Neuronal stem cell (in vitro differentiated cells): Measurements from ENCODE around the gene CYP2A6.
"Not testable (repeated sequence)": the region's sequence is repeated elsewhere in the genome, so short reads cannot be mapped to it uniquely, and the experiment has no call there.

Experiments used
- DNase-seq: peaks from one replicate; pipeline ENCODE4 v3.0.0-alpha.2; 2013; ENCODE audit warnings: low spot score
- H2AFZ ChIP-seq: one replicate; pipeline ENCODE4 v1.6.1; 2013; ENCODE audit warnings: mild to moderate bottlenecking, low read length, inconsistent platforms
- H2AK5ac ChIP-seq: 2 replicates; pipeline ENCODE4 v1.6.1; 2013; ENCODE audit warnings: low read depth, mild to moderate bottlenecking, inconsistent platforms, low read length, moderate library complexity, mixed read lengths
- H2BK120ac ChIP-seq: 2 replicates; pipeline ENCODE4 v1.6.1; 2013; ENCODE audit warnings: low read depth, mild to moderate bottlenecking, inconsistent platforms, low read length, moderate library complexity, mixed read lengths
- H2BK12ac ChIP-seq: one replicate; pipeline ENCODE4 v1.6.1; 2013; ENCODE audit warnings: low read length, inconsistent platforms
- H2BK15ac ChIP-seq: 2 replicates; pipeline ENCODE4 v1.6.1; 2013; ENCODE audit warnings: mild to moderate bottlenecking, low read length, inconsistent platforms, mixed read lengths
- H2BK5ac ChIP-seq: one replicate; pipeline ENCODE4 v1.6.1; 2013; ENCODE audit warnings: inconsistent platforms, mild to moderate bottlenecking, low read length, moderate library complexity
- H3K14ac ChIP-seq: one replicate; pipeline ENCODE4 v1.6.1; 2013; ENCODE audit warnings: low read length, inconsistent platforms
- H3K18ac ChIP-seq: 2 replicates; pipeline ENCODE4 v1.6.1; 2013; ENCODE audit warnings: low read length, inconsistent platforms
- H3K23ac ChIP-seq: 2 replicates; pipeline ENCODE4 v1.6.1; 2013; ENCODE audit warnings: low read depth, mild to moderate bottlenecking, mixed read lengths, low read length, inconsistent platforms; ENCODE audit not compliant: poor library complexity
- H3K27ac ChIP-seq: replicated peaks from 3 replicates; pipeline ENCODE4 v1.5.1; 2013; ENCODE audit warnings: low read length, inconsistent platforms
- H3K27me3 ChIP-seq, 3 experiments: 2 replicates each; pipeline ENCODE4 v1.6.1; 2013; ENCODE audit warnings: low read length in 3 of 3, mild to moderate bottlenecking in 2 of 3, inconsistent platforms in 1 of 3, low read depth in 1 of 3, mixed read lengths in 1 of 3, moderate library complexity in 1 of 3; ENCODE audit not compliant: control insufficient read depth in 3 of 3, insufficient read depth in 3 of 3
- H3K36me3 ChIP-seq, 2 donors: replicated peaks in 1 of 2; 2 replicates each; pipeline ENCODE4 v1.6.1; 2013; ENCODE audit warnings: low read length in 2 of 2; ENCODE audit not compliant: control insufficient read depth in 2 of 2, insufficient read depth in 2 of 2
- H3K4ac ChIP-seq: 2 replicates; pipeline ENCODE4 v1.6.1; 2013; ENCODE audit warnings: inconsistent platforms, mild to moderate bottlenecking, low read length, moderate library complexity
- H3K4me1 ChIP-seq, 2 donors: 1 replicate in 1 of 2; 2 replicates in 1 of 2; pipeline ENCODE4 v1.6.1; 2013; ENCODE audit warnings: low read length in 2 of 2, low read depth in 1 of 2; ENCODE audit not compliant: control insufficient read depth in 2 of 2, insufficient read depth in 1 of 2
- H3K4me2 ChIP-seq: one replicate; pipeline ENCODE4 v1.6.1; 2013; ENCODE audit warnings: mild to moderate bottlenecking, low read length, inconsistent platforms; ENCODE audit not compliant: insufficient read depth, poor library complexity, severe bottlenecking
- H3K4me3 ChIP-seq, 2 donors: 2 replicates each; pipeline ENCODE4 v1.5.1; 2013; ENCODE audit warnings: low read length in 2 of 2, mild to moderate bottlenecking in 2 of 2, inconsistent platforms in 1 of 2, moderate library complexity in 1 of 2
- H3K79me1 ChIP-seq: one replicate; pipeline ENCODE4 v1.6.1; 2013; ENCODE audit warnings: low read depth, mild to moderate bottlenecking, inconsistent platforms, low read length, moderate library complexity
- H3K9ac ChIP-seq: one replicate; pipeline ENCODE4 v1.6.1; 2013; ENCODE audit warnings: mild to moderate bottlenecking, low read depth, low read length, inconsistent platforms; ENCODE audit not compliant: poor library complexity
- H3K9me3 ChIP-seq, 2 donors: replicated peaks in 1 of 2; 2 replicates each; pipeline versions ENCODE3 to v1.6.1; 2013; ENCODE audit warnings: low read length in 2 of 2, mild to moderate bottlenecking in 2 of 2, inconsistent platforms in 1 of 2, low read depth in 1 of 2, mixed read lengths in 1 of 2, moderate library complexity in 1 of 2; ENCODE audit not compliant: control insufficient read depth in 2 of 2, insufficient read depth in 1 of 2
- H4K8ac ChIP-seq: one replicate; pipeline ENCODE4 v1.6.1; 2013; ENCODE audit warnings: low read depth, mild to moderate bottlenecking, inconsistent platforms, low read length, moderate library complexity
- H4K91ac ChIP-seq: one replicate; pipeline ENCODE4 v1.6.1; 2013; ENCODE audit warnings: low read length, low read depth, mild to moderate bottlenecking, inconsistent platforms; ENCODE audit not compliant: poor library complexity
- WGBS, 2 donors: extraction: QIAGEN DNeasy Blood & Tissue Kit; methylation state at CpG; one replicate each; pipeline ENCODE4 v1.1.7; 2013; ENCODE audit warnings: missing lambda C conversion rate in 2 of 2, mixed read lengths in 1 of 2; ENCODE audit not compliant: insufficient read length in 2 of 2, insufficient replicate concordance in 1 of 2; ENCODE audit errors: extremely low coverage in 2 of 2; 5-methylcytosine and 5-hydroxymethylcytosine counted together

Gene CYP2A6

DNA sequence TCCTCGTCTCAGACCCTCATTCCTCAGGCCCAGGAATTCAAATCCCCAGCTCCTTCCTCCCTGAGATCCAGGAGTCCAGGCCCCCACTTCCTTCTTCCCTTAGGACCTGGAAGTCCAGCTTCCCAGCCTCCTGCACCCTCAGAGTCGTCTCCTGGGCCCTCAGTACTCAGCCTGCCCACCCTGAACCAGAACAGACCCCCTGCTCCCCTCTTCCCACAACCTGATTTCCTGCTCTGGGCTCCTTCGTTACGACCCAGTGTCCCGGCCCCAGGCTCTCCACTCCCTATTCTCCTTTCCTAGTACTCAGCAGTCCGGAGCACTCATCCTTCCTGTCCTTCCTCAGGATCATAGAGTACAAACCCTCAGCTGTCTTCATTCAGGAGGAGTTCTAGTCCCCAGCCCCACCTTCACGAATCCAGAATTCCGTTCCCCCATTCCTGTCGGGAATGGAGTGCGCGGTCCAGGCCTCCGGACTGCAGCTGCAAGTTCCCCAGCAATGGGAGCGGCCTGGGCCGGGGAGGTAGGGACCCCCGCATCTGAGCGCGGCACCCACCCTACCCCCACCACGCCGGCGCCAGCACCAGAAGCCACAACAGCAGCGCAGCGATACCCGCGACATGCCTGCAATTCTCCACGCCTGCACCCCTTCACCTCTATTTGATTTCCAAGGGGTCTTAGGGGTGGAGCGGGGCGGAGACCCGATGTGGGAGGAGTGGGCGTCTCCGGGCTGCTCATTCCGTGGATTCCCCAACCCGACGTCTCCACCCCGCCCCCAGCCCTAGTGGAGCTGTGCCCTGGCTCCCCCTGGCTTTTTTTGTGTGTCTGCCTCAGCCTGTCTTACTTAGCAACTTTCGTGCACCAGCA is 38.5 kb downstream of the CYP2A6 start:
- Histone ChIP-seq H2BK12ac (no peak overlapping the region), H3K9me3 (no peaks in the 10 kb centered on the region), H3K4ac (no peak overlapping the region), H4K91ac (no peak overlapping the region), H3K4me2 (peak overlapping the region; percentile 78), H2AK5ac (peak overlapping the region; percentile 40), H3K27ac (peak overlapping the region; percentile 66), H2BK15ac (no peak overlapping the region), H3K14ac (no peak overlapping the region), H3K9ac (peak overlapping the region; percentile 74), H3K18ac (peak overlapping the region; percentile 86), H3K4me3 (peak overlapping the region; percentile 13 to 71), H3K79me1 (peaks cover 7% of the 10 kb centered on the region), H2BK120ac (no peak overlapping the region), H3K23ac (peak overlapping the region; percentile 18), H3K36me3 (peaks cover 19 to 34% of the 10 kb centered on the region in 2 donors), H3K4me1 (peaks cover 15 to 17% of the 10 kb centered on the region in 2 donors), H2BK5ac (no peak overlapping the region), H2AFZ (peak overlapping the region; percentile 83), H4K8ac (no peak overlapping the region), H3K27me3 (no peaks in the 10 kb centered on the region)
- DNase-seq = peak; percentile 44
- no CpG with 5 or more reads among the region's 35 CpGs for WGBS, 2 donors

GRCh38 chr19:40810649-40811408 is 39.4 kb downstream of the CYP2A6 start:
- not testable (repeated sequence) for H2AK5ac ChIP-seq, H2BK120ac ChIP-seq, H2BK5ac ChIP-seq, H2BK15ac ChIP-seq, H4K8ac ChIP-seq, H3K14ac ChIP-seq, H2BK12ac ChIP-seq, H3K79me1 ChIP-seq, H3K9me3 ChIP-seq, H3K27me3 ChIP-seq, H3K4ac ChIP-seq, H4K91ac ChIP-seq
- Histone ChIP-seq H3K4me1 (peaks cover 23 to 25% of the 10 kb centered on the region in 2 donors), H2AFZ (peak overlapping the region; percentile 83), H3K4me2 (peak overlapping the region; percentile 78), H3K23ac (peak overlapping the region; percentile 34), H3K18ac (peak overlapping the region; percentile 74), H3K9ac (peak overlapping the region; percentile 78), H3K27ac (peak overlapping the region; percentile 76), H3K4me3 (peak overlapping the region; percentile 37 to 74), H3K36me3 (peaks cover 19 to 38% of the 10 kb centered on the region in 2 donors)
- DNase-seq = peak; percentile 79
- WGBS, 2 donors = no CpG with 5 or more reads among the region's 65 CpGs

- Histone ChIP-seq H2BK15ac (no peak overlapping the region), H3K4me3 (peak overlapping the region in 1 of 2 donors; percentile 30), H3K23ac (no peak overlapping the region), H3K36me3 (peaks cover 19 to 45% of the 10 kb centered on the region in 2 donors), H3K27me3 (no peaks in the 10 kb centered on the region), H3K4ac (no peak overlapping the region), H3K79me1 (peaks cover 7% of the 10 kb centered on the region), H3K14ac (no peak overlapping the region), H3K18ac (no peak overlapping the region), H3K9me3 (no peaks in the 10 kb centered on the region), H2BK5ac (no peak overlapping the region), H3K4me1 (peaks cover 27 to 28% of the 10 kb centered on the region in 2 donors), H2BK120ac (no peak overlapping the region), H3K27ac (no peak overlapping the region), H2AK5ac (no peak overlapping the region), H4K8ac (no peak overlapping the region), H4K91ac (no peak overlapping the region), H2AFZ (peak overlapping the region; percentile 83), H3K4me2 (no peak overlapping the region), H3K9ac (no peak overlapping the region), H2BK12ac (no peak overlapping the region)
- WGBS, 2 donors = no CpG with 5 or more reads among the region's 14 CpGs
- DNase-seq = no peak
These were observed 40.1 kb downstream of the CYP2A6 start for GRCh38 chr19:40810160-40810559.
